GM23338 (cell line): Measurements from ENCODE around the gene TAF3.

Source experiments
- CREB1 ChIP-seq: fragments of 250-450 bp; sonication (Bioruptor Pico); IDR thresholded peaks from 2 replicates; pipeline ENCODE4 v1.5.0; 2020; ENCODE audit warnings: low read depth, mild to moderate bottlenecking, moderate library complexity
- CTCF ChIP-seq, 2 experiments: fragments of 200-600 bp in 1 of 2; sonication (generic) in 1 of 2; conservative IDR thresholded peaks; 2 replicates each; pipeline versions ENCODE4 v1.5.1 to v1.6.1; 2016 to 2017; ENCODE audit warnings: antibody characterized with exemption in 2 of 2, low read depth in 2 of 2, mild to moderate bottlenecking in 2 of 2, moderate library complexity in 1 of 2
- ETS1 ChIP-seq: IDR thresholded peaks from 2 replicates; pipeline ENCODE4 v1.6.1; 2016; ENCODE audit warnings: antibody characterized with exemption
- EZH2 ChIP-seq: fragments of 200-600 bp; sonication (generic); IDR thresholded peaks from one replicate; pipeline ENCODE4 v1.8.0; 2017; ENCODE audit warnings: antibody characterized with exemption, mild to moderate bottlenecking, low read depth; ENCODE audit not compliant: unreplicated experiment
- EZH2phosphoT487 ChIP-seq: fragments of 200-600 bp; sonication (generic); IDR thresholded peaks from one replicate; pipeline ENCODE4 v1.8.1; 2018; ENCODE audit warnings: antibody characterized with exemption; ENCODE audit not compliant: unreplicated experiment
- JUNB ChIP-seq: IDR thresholded peaks from one replicate; pipeline ENCODE4 v1.6.1; 2016; ENCODE audit warnings: antibody characterized with exemption; ENCODE audit not compliant: unreplicated experiment
- NANOG ChIP-seq: IDR thresholded peaks from 2 replicates; pipeline ENCODE4 v1.6.1; 2016; ENCODE audit warnings: antibody characterized with exemption, borderline replicate concordance
- POLR2AphosphoS5 ChIP-seq: IDR thresholded peaks from 2 replicates; pipeline ENCODE4 v1.6.1; 2016; ENCODE audit warnings: antibody characterized with exemption, low read depth
- REST ChIP-seq: IDR thresholded peaks from one replicate; pipeline ENCODE4 v1.6.1; 2018; ENCODE audit warnings: antibody characterized with exemption; ENCODE audit not compliant: unreplicated experiment

GRCh38 chr10:8059191-8059936 is 241.1 kb downstream of the TAF3 start:
- TF ChIP-seq CTCF (conservative IDR thresholded peaks at IDR 0.05; ENCODE audit: low read depth in 2 of 2) (no peak), EZH2 (peak; percentile 87), POLR2AphosphoS5 (no peak), CREB1 (no peak), REST (no peak), EZH2phosphoT487 (peak; percentile 39), ETS1 (no peak), JUNB (no peak), NANOG (no peak)
